ENCODE results near the gene CFC1B.
"Not testable (repeated sequence)": the region's sequence is repeated elsewhere in the genome, so short reads cannot be mapped to it uniquely, and the experiment has no call there.

DNA sequence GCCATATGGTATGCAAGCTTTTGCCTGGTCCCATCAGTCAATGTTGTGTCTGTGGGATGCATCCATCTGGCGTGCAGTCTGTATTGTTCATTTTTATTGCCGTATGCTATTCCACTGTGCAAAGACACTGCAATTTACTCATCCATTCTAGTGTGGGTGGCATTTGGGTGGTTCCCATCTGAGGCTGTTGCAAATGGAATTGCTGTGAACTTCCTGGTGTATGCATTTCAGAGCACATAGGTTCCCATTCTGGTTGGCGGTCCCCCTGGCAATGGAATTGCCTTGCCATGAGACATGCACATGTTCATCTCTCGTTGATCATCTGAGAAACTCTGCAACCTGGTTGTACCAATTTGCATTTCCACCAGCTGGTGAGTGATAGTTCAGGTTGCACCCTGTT is 56.5 kb downstream of the CFC1B start:
- not testable (repeated sequence) for TF ChIP-seq POLR2A (IDR thresholded peaks at IDR 0.05; ENCODE audit: low read length); GATA1 (IDR thresholded peaks at IDR 0.05; ENCODE audit: low read depth, low read length)

Measured in erythroblast (primary cell).